GM23248 (cell line): ENCODE measurements around the gene FTSJ1.

Experiments used
- EZH2 ChIP-seq: fragments of 200-600 bp; sonication (generic); IDR thresholded peaks from 2 replicates; pipeline ENCODE4 v1.6.1; 2018; ENCODE audit warnings: antibody characterized with exemption, mild to moderate bottlenecking; ENCODE audit not compliant: insufficient read depth, poor library complexity, severe bottlenecking
- EZH2phosphoT487 ChIP-seq: fragments of 200-600 bp; sonication (generic); IDR thresholded peaks from 2 replicates; pipeline ENCODE4 v1.6.1; 2018; ENCODE audit warnings: antibody characterized with exemption, moderate library complexity, mild to moderate bottlenecking, low read depth; ENCODE audit not compliant: insufficient read depth

DNA sequence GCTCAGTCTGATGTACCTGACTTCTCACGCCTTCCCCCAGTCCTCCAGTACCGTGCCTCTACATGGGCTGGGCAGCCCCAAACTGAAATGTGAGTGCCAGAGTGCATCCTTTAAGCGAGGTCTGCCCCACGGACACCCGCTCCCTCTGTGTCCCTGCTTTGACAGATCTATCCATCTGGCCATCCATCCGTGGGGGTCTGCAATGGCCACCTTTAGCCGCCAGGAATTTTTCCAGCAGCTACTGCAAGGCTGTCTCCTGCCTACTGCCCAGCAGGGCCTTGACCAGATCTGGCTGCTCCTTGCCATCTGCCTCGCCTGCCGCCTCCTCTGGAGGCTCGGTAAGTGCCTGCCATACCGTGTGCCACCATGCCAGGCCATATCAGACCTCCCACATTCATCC is 33.6 kb downstream of the FTSJ1 start:
- no peak for TF ChIP-seq EZH2
- TF ChIP-seq EZH2phosphoT487 = no peak
